ENCODE results near the gene RFX2.

Gene RFX2

GRCh38 chr19:5950741-5951140 lies 159.6 kb downstream of the RFX2 start:
- no peak for DNase-seq

- no peak for DNase-seq
Measured at GRCh38 chr19:5949792-5950305, 160.5 kb downstream of the RFX2 start.

DNA sequence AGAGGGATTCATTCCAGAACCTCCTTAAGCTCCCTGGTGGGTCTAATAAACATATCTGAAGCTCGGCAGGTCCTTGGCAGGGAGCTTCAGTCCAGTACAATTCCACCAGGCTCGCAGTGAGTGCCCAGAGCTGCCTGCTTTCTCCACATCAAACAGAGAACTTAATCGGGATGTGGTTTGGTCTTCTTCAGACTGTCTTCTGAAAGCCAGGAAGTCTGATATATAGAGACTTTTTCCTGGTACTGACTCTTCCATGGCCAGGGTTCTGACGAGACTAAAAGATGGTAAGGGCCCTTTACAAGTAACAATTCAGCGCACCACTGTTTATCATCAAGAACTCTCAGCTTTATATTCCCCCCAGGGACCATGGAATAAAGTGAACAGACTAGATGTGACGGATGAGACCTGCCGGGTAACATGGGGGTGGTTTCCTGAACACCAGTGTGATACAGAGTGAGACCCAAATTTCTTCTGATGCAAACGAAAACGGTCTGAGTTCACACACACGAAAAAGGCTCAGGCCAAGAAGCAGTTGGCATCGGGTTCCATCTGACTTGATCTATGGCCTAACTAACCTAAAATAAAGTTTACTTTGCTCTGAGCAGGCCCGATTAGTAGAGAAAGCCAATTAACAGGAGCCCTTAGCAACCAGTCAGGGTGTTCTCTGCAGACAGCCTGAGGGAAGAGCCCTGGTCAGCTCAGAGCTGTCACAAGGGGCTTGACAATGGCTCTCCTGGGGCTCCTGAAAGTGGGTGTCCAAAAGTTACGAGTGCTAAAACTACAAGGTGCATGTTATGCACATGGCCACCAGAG lies 161.3 kb downstream of the RFX2 start:
- no peak for DNase-seq

DNA sequence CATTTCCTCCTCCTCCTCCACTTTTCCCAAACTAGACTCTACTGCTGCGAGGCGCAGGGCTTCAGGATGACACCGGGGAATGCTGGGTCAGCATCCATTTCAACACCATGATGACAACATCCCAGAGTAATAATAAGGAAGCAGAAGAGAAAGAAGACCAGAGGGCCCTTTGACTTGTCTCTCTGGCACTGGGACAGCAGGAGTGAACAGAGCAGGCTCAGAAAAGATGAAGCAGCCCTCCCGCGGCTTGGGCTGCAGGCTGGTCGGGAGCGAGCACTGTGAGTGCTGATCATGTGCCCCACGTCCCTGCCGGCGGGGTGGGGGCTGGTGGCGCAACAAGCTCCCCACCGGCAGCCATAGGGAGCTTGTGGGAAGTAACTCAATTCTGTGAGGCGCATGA lies 162.9 kb downstream of the RFX2 start:
- no peak for DNase-seq

DNA sequence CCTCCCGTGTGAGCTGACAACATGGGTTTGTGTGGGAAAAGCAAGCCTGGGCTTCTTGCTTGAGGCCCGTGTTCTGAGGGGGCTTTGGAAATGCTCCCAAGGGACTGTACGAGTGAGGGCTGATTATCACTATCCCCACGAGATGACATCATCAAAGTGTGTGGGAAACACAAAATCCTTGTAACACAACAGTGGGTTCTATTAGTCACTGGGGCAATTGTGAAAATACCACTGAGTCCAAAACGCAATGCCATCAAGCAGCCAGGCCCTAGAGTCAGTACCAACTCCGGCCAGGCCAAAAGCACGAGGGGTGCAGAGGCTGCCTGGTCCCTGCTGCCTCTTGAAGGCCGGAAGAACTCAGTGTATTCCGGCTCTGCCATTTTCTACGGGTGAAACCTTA lies 166.7 kb downstream of the RFX2 start:
- no peak for DNase-seq

Measured in DMS 273 treated with DMSO at 0.1 percent for 48 hours (cell line).